DND-41 (cell line): ENCODE measurements around the gene OR2B6.

ENCODE experiments used
- EZH2 ChIP-seq: IDR thresholded peaks from 3 replicates; pipeline ENCODE4 v1.6.1; 2012; ENCODE audit warnings: borderline replicate concordance, low read depth, mild to moderate bottlenecking, moderate library complexity, low read length, inconsistent platforms; ENCODE audit not compliant: severe bottlenecking
- TF ChIP-seq, protein P1 (sequence below): IDR thresholded peaks from 2 replicates; pipeline ENCODE4 v1.5.1; 2012; ENCODE audit warnings: borderline replicate concordance, low read length, moderate library complexity, mild to moderate bottlenecking; ENCODE audit not compliant: poor library complexity, severe bottlenecking; ENCODE audit errors: extremely low read depth

- TF ChIP-seq, protein P1, sequence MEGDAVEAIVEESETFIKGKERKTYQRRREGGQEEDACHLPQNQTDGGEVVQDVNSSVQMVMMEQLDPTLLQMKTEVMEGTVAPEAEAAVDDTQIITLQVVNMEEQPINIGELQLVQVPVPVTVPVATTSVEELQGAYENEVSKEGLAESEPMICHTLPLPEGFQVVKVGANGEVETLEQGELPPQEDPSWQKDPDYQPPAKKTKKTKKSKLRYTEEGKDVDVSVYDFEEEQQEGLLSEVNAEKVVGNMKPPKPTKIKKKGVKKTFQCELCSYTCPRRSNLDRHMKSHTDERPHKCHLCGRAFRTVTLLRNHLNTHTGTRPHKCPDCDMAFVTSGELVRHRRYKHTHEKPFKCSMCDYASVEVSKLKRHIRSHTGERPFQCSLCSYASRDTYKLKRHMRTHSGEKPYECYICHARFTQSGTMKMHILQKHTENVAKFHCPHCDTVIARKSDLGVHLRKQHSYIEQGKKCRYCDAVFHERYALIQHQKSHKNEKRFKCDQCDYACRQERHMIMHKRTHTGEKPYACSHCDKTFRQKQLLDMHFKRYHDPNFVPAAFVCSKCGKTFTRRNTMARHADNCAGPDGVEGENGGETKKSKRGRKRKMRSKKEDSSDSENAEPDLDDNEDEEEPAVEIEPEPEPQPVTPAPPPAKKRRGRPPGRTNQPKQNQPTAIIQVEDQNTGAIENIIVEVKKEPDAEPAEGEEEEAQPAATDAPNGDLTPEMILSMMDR, result no peak
- TF ChIP-seq EZH2, result no peak
Observed at GRCh38 chr6:27962506-27962905, 5.5 kb downstream of the OR2B6 start.
